Fibroblast of mammary gland (primary cell): Measurements from ENCODE around the gene CMTM2.

Experiments used
- DNase-seq: peaks from one replicate; pipeline ENCODE4 v3.0.0-alpha.2; 2010; ENCODE audit warnings: low read depth
- H3K4me3 ChIP-seq: 2 replicates; pipeline ENCODE4 v1.5.1; 2011; ENCODE audit warnings: low read depth, mild to moderate bottlenecking, low read length, moderate library complexity; ENCODE audit not compliant: control insufficient read depth
- CTCF ChIP-seq: conservative IDR thresholded peaks from 2 replicates; pipeline ENCODE4 v1.5.1; 2011; ENCODE audit warnings: low read depth, low read length, inconsistent platforms; ENCODE audit not compliant: control insufficient read depth, insufficient read depth

CMTM2 gene

DNA sequence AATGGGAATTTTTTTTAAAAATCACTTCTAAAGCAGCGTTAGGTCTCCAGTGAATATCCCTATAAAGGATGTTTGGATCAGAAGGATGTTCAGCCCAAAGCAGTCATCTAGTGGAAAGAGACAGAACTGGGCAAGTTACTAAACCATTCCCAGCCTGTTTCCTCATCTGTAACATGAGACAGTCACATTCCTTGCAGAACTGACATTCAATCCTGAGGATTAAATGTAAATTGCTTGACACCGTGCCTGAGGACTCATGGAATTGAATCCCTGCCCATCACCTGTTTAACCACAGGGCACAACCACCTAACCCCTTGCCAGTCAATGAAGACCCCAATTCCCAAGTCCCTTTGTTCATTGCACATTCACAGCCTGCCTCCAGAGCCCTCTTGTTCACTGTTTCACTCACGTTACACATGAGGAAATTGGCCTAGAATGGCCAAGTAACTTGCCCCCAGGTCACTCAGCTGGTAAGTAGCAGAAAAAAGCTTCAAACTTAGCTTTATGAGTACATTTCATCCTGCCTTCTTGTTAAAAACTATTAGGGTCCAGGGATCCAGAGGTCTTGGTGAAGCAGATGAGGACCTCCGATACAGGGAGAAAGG, 1.4 kb downstream of the CMTM2 start:
- no peak overlapping the region for H3K4me3 ChIP-seq
- DNase-seq = peak; percentile 83
- peak; percentile 46 for TF ChIP-seq CTCF

GRCh38 chr16:66581246-66581952, 2.1 kb downstream of the CMTM2 start:
- no peak for TF ChIP-seq CTCF
- H3K4me3 ChIP-seq = no peak overlapping the region
- DNase-seq = peak; percentile 52

- no peak for TF ChIP-seq CTCF
- DNase-seq = no peak
- no peak overlapping the region for H3K4me3 ChIP-seq
Observed at GRCh38 chr16:66585481-66586239, 6.4 kb downstream of the CMTM2 start.

GRCh38 chr16:66587881-66588600, 8.8 kb downstream of the CMTM2 start:
- no peak for DNase-seq
- H3K4me3 ChIP-seq = no peak overlapping the region
- no peak for TF ChIP-seq CTCF

- peak; percentile 38 for DNase-seq
- no peak overlapping the region for H3K4me3 ChIP-seq
- TF ChIP-seq CTCF = peak; percentile 69
Observed at GRCh38 chr16:66588981-66589713, 9.9 kb downstream of the CMTM2 start.

DNA sequence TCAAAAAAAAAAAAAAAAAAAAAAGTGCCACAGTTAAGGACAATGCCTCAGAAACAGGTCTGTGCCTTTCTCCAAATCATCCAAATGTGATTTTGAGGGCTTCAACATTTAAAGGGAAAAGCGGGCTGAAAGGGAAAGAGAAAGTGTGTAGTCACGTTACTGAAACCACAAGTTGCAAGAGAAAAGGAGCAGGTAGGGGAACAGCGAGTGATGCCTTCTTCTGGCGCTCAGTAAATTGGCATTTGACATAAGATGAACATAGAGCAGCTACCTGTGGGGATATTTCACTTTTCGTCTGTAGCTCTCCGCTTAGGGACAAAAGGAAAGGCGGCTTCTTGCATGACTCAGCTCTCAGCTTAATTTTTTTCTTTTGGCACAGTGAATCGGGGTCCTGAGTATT, 11.1 kb downstream of the CMTM2 start:
- TF ChIP-seq CTCF = no peak
- no peak for DNase-seq
- H3K4me3 ChIP-seq = no peak overlapping the region
